ENCODE measurements around the gene IQCM. TPM values are rescaled to one million over a fixed set of nuclear protein-coding genes. Genes with fewer than 3 reads are reported as not detected.

IQCM gene
- total and polyA plus RNA-seq, 12 donors, result not detected

DNA sequence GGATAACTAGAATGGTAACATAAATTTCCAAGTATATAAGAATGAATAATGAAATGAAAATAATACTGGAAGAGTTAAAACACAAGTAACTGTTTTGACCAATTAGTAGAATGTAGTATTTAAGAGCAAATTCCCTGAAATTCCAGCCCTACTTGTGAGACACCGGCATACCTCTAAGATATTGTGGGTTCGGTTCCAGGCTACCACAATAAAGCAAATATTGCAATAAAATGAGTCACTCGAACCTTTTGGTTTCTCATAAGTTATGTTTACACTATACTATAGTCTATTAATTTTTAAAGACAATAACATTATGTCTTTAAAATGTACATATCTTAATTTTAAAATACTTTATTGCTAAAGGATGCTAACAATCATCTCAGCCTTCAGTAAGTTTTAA, 15.2 kb upstream of the IQCM start:
- Histone ChIP-seq H3K4me1 (no peaks in the 10 kb centered on the region), H3K9me3 (no peaks in the 10 kb centered on the region), H3K27ac (no peak overlapping the region), H3K27me3 (no peaks in the 10 kb centered on the region), H3K36me3 (no peaks in the 10 kb centered on the region), H3K4me3 (no peak overlapping the region)
- ATAC-seq (no peak), DNase-seq (no peak)
- 81 to 90% methylated on average over 3 of the region's 3 CpGs for whole genome bisulfite sequencing, 2 donors
- no peak for TF ChIP-seq CTCF (IDR thresholded peaks at IDR 0.05)
- intact Hi-C loops (cut with DNase I), result no loop called here

GRCh38 chr4:149825336-149825735, 9.7 kb upstream of the IQCM start:
- intact Hi-C loops (cut with DNase I), result no loop called here
- no peaks in the 10 kb centered on the region for H3K9me3 ChIP-seq
- no peaks in the 10 kb centered on the region for H3K27me3 ChIP-seq
- no peaks in the 10 kb centered on the region for H3K36me3 ChIP-seq
- H3K4me3 ChIP-seq, result no peak overlapping the region
- TF ChIP-seq CTCF (IDR thresholded peaks at IDR 0.05), result no peak
- H3K4me1 ChIP-seq, result no peaks in the 10 kb centered on the region
- no peak for ATAC-seq
- no peak for DNase-seq
- no peak overlapping the region for H3K27ac ChIP-seq
- WGBS, 2 donors, result 84 to 85% methylated on average over 2 of the region's 2 CpGs

- Histone ChIP-seq H3K27ac (no peak overlapping the region), H3K4me1 (no peaks in the 10 kb centered on the region), H3K4me3 (no peak overlapping the region), H3K9me3 (no peaks in the 10 kb centered on the region), H3K27me3 (no peaks in the 10 kb centered on the region), H3K36me3 (no peaks in the 10 kb centered on the region)
- TF ChIP-seq CTCF (IDR thresholded peaks at IDR 0.05), result no peak
- no peak for DNase-seq
- no peak for ATAC-seq
- WGBS, 2 donors, result 64 to 76% methylated on average over 4 of the region's 4 CpGs
- intact Hi-C loops (cut with DNase I), result no loop called here
These were observed 8.2 kb upstream of the IQCM start for GRCh38 chr4:149823769-149824221.

GRCh38 chr4:149801416-149801815, 14.2 kb downstream of the IQCM start:
- intact Hi-C loops (cut with DNase I), result no loop called here
- Histone ChIP-seq H3K36me3 (no peaks in the 10 kb centered on the region), H3K4me1 (no peaks in the 10 kb centered on the region), H3K9me3 (peaks cover 0 to 18% (median 0%) of the 10 kb centered on the region in 11 donors), H3K27ac (no peak overlapping the region), H3K27me3 (no peaks in the 10 kb centered on the region), H3K4me3 (no peak overlapping the region)
- WGBS, 2 donors, result 41 to 51% methylated on average over 2 of the region's 2 CpGs
- DNase-seq, result no peak
- no peak for TF ChIP-seq CTCF (IDR thresholded peaks at IDR 0.05)
- no peak for ATAC-seq
